Keratinocyte (primary cell): ENCODE results near the gene CLCNKB. TPM values are rescaled to one million over a fixed set of nuclear protein-coding genes. Genes with fewer than 3 reads are reported as not detected.
"Not testable (repeated sequence)": the region's sequence is repeated elsewhere in the genome, so short reads cannot be mapped to it uniquely, and the experiment has no call there.

ENCODE experiments used
- DNase-seq: peaks from one replicate; pipeline ENCODE4 v3.0.0-alpha.2; 2011; ENCODE audit warnings: low read depth, missing footprints, low spot score
- FAIRE-seq: peaks from 2 replicates; lab custom pipeline; 2011; peaks lifted over from hg19 to GRCh38; lab: Jason Lieb, UNC
- H2AFZ ChIP-seq: 2 replicates; pipeline ENCODE4 v1.6.0; 2012; ENCODE audit warnings: low read length, control low read depth, inconsistent platforms; ENCODE audit not compliant: control insufficient read depth
- H3K27ac ChIP-seq: 2 replicates; pipeline ENCODE4 v1.5.1; 2011; ENCODE audit warnings: low read length; ENCODE audit not compliant: control insufficient read depth, insufficient read depth
- H3K27me3 ChIP-seq: 3 replicates; pipeline ENCODE4 v1.6.0; 2011; ENCODE audit warnings: low read length; ENCODE audit not compliant: control insufficient read depth, insufficient read depth; ENCODE audit errors: extremely low read depth
- H3K36me3 ChIP-seq, 2 experiments: 2 replicates in 1 of 2; 3 replicates in 1 of 2; pipeline ENCODE4 v1.5.1; 2011; ENCODE audit warnings: low read length in 2 of 2, mild to moderate bottlenecking in 1 of 2; ENCODE audit not compliant: control insufficient read depth in 2 of 2, insufficient read depth in 2 of 2; ENCODE audit errors: extremely low read depth in 1 of 2
- H3K4me1 ChIP-seq: 3 replicates; pipeline ENCODE4 v1.5.1; 2011; ENCODE audit warnings: low read length; ENCODE audit not compliant: control insufficient read depth, insufficient read depth; ENCODE audit errors: extremely low read depth
- H3K4me2 ChIP-seq: 3 replicates; pipeline ENCODE4 v1.6.0; 2011; ENCODE audit warnings: low read depth, low read length; ENCODE audit not compliant: control insufficient read depth, insufficient read depth; ENCODE audit errors: extremely low read depth
- H3K4me3 ChIP-seq, 3 experiments: fragments of 200-600 bp in 1 of 3; sonication (generic) in 1 of 3; 2 replicates in 2 of 3; 3 replicates in 1 of 3; pipeline ENCODE4 v1.5.1; 2011 to 2016; ENCODE audit warnings: low read length in 3 of 3, mild to moderate bottlenecking in 3 of 3, control low read depth in 2 of 3, inconsistent platforms in 1 of 3, low read depth in 1 of 3, mixed read lengths in 1 of 3, mixed run types in 1 of 3, moderate library complexity in 1 of 3; ENCODE audit not compliant: control insufficient read depth in 2 of 3, insufficient read depth in 2 of 3; ENCODE audit errors: extremely low read depth in 1 of 3
- H3K79me2 ChIP-seq: 2 replicates; pipeline ENCODE4 v1.6.0; 2012; ENCODE audit warnings: low read length; ENCODE audit not compliant: control insufficient read depth, insufficient read depth
- H3K9ac ChIP-seq: 3 replicates; pipeline ENCODE4 v1.6.0; 2011; ENCODE audit warnings: low read length; ENCODE audit not compliant: control insufficient read depth, insufficient read depth; ENCODE audit errors: extremely low read depth
- H3K9me1 ChIP-seq: 3 replicates; pipeline ENCODE4 v1.6.0; 2011; ENCODE audit warnings: low read length; ENCODE audit not compliant: control insufficient read depth, insufficient read depth; ENCODE audit errors: extremely low read depth
- H3K9me3 ChIP-seq: 2 replicates; pipeline ENCODE4 v1.5.1; 2012; ENCODE audit warnings: low read depth, low read length; ENCODE audit not compliant: control insufficient read depth
- H4K20me1 ChIP-seq: 3 replicates; pipeline ENCODE4 v1.6.0; 2011; ENCODE audit warnings: low read length; ENCODE audit not compliant: control insufficient read depth, insufficient read depth; ENCODE audit errors: extremely low read depth
- EZH2 ChIP-seq: IDR thresholded peaks from one replicate; pipeline ENCODE4 v1.6.1; 2012; ENCODE audit warnings: inconsistent platforms, mild to moderate bottlenecking, low read length, moderate library complexity
- dilution Hi-C: fragments of 300-500 bp; cut with MboI; formaldehyde crosslinking; loops from one replicate; pipeline ENCODE4 v1.7.0; 2020; ENCODE audit warnings: low sequenced_read_pairs; ENCODE audit not compliant: extremely low pct_ligation_motif_present
- polyA plus RNA-seq, 5 experiments: library from polyadenylated mRNA; depleted of rRNA in 3 of 5; stranded (reverse) in 3 of 5; stranded (forward) in 1 of 5; unstranded in 1 of 5; fragments of >200 nt; gene quantifications; 1 replicate in 1 of 5; 2 replicates in 3 of 5; 3 replicates in 1 of 5; pipeline versions ENCODE4 v1.2.1 to v1.2.3, GENCODE V29; 2011 to 2012; ENCODE audit warnings: missing spikeins in 2 of 5, low read depth in 1 of 5, low replicate concordance in 1 of 5
- TF ChIP-seq, protein P1 (sequence below), 3 experiments: IDR thresholded peaks in 1 of 3; conservative IDR thresholded peaks in 1 of 3; optimal IDR thresholded peaks in 1 of 3; 2 replicates in 2 of 3; 3 replicates in 1 of 3; pipeline versions ENCODE3 to v1.5.1; 2011; ENCODE audit warnings: low read length in 3 of 3, mild to moderate bottlenecking in 3 of 3, moderate library complexity in 2 of 3, control low read depth in 1 of 3, inconsistent platforms in 1 of 3; ENCODE audit not compliant: insufficient read depth in 2 of 3; ENCODE audit errors: extremely low read depth in 1 of 3

Gene CLCNKB
- polyA plus RNA-seq, 1 donor (not counting 4 experiments of a cell fraction or from before 2014, with no cell fraction given) = not detected

DNA sequence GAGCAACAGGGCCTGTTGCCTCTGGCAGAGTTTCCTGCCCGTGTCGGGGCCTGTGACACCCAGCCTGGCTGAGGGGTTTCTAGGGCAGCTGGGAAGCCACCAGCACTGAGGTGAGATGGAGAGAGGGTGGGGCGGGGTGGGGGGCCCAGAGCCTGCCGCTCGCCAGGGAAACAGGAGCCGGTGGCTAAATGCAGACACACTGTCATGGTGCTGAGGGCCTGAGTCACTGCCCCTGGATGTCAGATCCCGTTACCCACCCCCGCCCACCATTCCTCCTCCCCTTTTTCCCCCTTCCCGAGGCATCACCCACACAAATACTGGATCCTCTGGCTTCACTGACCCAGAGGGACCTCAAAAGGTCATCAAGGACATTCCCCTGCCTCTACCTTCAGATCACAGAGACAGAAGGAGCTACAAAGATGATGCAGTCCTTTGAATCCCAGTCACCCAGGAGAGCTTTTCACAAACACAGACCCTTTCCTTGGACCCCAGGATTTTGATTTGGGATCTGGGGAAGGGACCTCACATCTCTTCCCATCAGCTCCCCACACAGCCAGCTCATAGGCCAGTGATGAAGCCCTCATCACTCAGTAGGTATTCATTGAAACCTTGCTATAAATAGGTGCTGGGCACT lies 23.8 kb upstream of the CLCNKB start:
- H3K9me3 ChIP-seq = no peaks in the 10 kb centered on the region
- no peak overlapping the region for H3K9ac ChIP-seq
- TF ChIP-seq, protein P1, sequence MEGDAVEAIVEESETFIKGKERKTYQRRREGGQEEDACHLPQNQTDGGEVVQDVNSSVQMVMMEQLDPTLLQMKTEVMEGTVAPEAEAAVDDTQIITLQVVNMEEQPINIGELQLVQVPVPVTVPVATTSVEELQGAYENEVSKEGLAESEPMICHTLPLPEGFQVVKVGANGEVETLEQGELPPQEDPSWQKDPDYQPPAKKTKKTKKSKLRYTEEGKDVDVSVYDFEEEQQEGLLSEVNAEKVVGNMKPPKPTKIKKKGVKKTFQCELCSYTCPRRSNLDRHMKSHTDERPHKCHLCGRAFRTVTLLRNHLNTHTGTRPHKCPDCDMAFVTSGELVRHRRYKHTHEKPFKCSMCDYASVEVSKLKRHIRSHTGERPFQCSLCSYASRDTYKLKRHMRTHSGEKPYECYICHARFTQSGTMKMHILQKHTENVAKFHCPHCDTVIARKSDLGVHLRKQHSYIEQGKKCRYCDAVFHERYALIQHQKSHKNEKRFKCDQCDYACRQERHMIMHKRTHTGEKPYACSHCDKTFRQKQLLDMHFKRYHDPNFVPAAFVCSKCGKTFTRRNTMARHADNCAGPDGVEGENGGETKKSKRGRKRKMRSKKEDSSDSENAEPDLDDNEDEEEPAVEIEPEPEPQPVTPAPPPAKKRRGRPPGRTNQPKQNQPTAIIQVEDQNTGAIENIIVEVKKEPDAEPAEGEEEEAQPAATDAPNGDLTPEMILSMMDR (optimal IDR thresholded peaks at IDR 0.05 in 1 of 3, IDR thresholded peaks at IDR 0.05 in 1 of 3, conservative IDR thresholded peaks at IDR 0.05 in 1 of 3; ENCODE audit: extremely low read depth in 1 of 3, insufficient read depth in 2 of 3, low read length in 3 of 3) = no peak
- FAIRE-seq (no peak), DNase-seq (no peak)
- H3K4me1 ChIP-seq = peaks cover 2% of the 10 kb centered on the region
- dilution Hi-C loops = no loop called here
- no peaks in the 10 kb centered on the region for H3K36me3 ChIP-seq
- no peaks in the 10 kb centered on the region for H3K79me2 ChIP-seq
- H3K27me3 ChIP-seq = no peaks in the 10 kb centered on the region
- no peak overlapping the region for H3K4me2 ChIP-seq
- H2AFZ ChIP-seq = no peak overlapping the region
- H3K4me3 ChIP-seq = no peak overlapping the region
- H4K20me1 ChIP-seq = peaks cover 5% of the 10 kb centered on the region
- H3K9me1 ChIP-seq = no peaks in the 10 kb centered on the region
- H3K27ac ChIP-seq = no peak overlapping the region

GRCh38 chr1:16020325-16020724 lies 23.3 kb upstream of the CLCNKB start:
- Histone ChIP-seq H3K79me2 (no peaks in the 10 kb centered on the region), H3K4me3 (no peak overlapping the region), H4K20me1 (peaks cover 5% of the 10 kb centered on the region), H3K9me1 (no peaks in the 10 kb centered on the region), H3K9me3 (no peaks in the 10 kb centered on the region), H3K9ac (no peak overlapping the region), H2AFZ (no peak overlapping the region), H3K4me1 (peaks cover 2% of the 10 kb centered on the region), H3K27ac (no peak overlapping the region), H3K27me3 (peaks cover 5% of the 10 kb centered on the region), H3K4me2 (no peak overlapping the region), H3K36me3 (no peaks in the 10 kb centered on the region)
- dilution Hi-C loops = no loop called here
- no peak for DNase-seq
- FAIRE-seq = no peak
- TF ChIP-seq EZH2 = no peak
- TF ChIP-seq, protein P1 (optimal IDR thresholded peaks at IDR 0.05 in 1 of 3, IDR thresholded peaks at IDR 0.05 in 1 of 3, conservative IDR thresholded peaks at IDR 0.05 in 1 of 3; ENCODE audit: extremely low read depth in 1 of 3, insufficient read depth in 2 of 3, low read length in 3 of 3) = no peak

GRCh38 chr1:16020878-16021277 lies 22.7 kb upstream of the CLCNKB start:
- H3K4me3 ChIP-seq, H3K79me2 ChIP-seq, H3K9me1 ChIP-seq, dilution Hi-C loops, H2AFZ ChIP-seq, H3K36me3 ChIP-seq, H3K4me1 ChIP-seq, DNase-seq, H3K9ac ChIP-seq, H3K4me2 ChIP-seq, H3K27ac ChIP-seq, H3K27me3 ChIP-seq, H4K20me1 ChIP-seq, H3K9me3 ChIP-seq, FAIRE-seq: not testable (repeated sequence)
